HG03442 (cell line): ENCODE data around the gene TCEAL9.
"Not testable (repeated sequence)": the region's sequence is repeated elsewhere in the genome, so short reads cannot be mapped to it uniquely, and the experiment has no call there.

Experiments
- ATAC-seq: cut with Tn5 transposase; IDR thresholded peaks from one replicate; pipeline ENCODE4 v1.9.1; 2021; ENCODE audit warnings: mild to moderate bottlenecking, moderate library complexity; ENCODE audit not compliant: unreplicated experiment

TCEAL9 gene, protein sequence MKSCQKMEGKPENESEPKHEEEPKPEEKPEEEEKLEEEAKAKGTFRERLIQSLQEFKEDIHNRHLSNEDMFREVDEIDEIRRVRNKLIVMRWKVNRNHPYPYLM

DNA sequence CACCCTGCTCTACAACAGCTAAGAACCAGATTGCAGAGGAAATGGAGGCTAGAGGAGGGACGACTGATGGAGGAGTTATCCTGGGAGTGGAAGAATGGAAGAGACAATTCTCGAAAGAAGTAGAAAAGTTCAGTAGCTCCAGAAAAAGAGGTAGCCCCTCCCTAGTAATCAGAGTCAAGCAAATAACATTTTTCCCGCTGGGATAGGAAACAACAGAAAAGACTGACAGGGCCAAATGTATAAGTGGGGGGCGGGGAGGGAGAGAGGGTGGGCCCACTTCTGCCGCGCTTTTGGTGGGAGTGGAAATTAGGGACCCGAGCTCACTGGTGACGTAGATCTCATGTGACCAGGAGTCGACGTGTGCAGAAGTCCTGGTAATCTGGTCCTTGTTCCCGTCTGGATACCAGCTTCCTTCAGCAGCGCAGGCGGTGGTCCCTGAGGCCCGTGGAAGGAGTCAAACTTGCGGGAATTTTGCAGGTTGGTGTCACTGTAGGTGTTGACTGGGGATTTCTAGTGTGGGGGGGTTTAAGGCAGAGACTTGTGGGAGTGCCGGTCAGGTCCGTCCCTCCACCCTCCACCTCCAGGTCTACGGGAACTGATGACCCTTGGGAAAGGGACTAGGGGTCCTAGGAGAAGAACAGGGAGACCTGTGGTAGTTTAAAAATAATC is at the start of gene TCEAL9:
Gene TCEAL9 (plus strand): TSS at position 377 of the 669 bp plus-strand sequence. CDS start 1,179 bp downstream, outside the sequence.
- no peak for ATAC-seq

DNA sequence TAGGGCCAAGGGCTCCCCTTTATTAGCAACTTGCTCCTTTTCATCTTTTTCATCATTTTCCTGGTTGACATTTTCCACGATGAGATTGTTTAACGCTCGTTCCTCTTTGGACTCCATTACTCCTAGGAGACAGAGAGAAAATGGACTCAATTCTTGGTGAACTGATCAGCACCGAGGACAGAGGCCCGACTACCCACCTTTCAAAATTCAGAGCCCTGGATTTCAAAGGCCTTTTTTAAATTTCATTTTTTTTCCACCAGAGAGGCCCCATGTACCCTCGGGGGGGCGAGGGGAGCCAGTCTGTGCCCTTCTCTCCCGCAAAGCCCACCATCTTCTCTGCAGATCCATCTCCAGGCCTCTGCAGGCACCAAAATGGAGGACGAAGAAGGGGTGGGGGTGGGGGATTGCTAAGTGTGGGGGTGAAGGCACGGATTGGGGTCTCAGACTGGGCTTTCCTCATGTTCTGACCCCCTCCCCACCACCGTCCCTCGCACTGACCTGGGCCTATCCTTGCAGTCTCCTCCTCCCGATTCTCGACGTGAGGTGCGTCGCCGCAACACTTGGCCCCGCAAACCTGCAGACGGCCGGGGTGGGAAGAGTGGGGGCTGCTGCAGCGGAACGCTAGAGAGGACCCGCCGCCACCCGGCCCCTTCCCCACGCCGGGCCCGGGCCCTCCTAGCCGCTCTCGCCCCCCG is 46.3 kb upstream of the TCEAL9 start:
- ATAC-seq: no peak

DNA sequence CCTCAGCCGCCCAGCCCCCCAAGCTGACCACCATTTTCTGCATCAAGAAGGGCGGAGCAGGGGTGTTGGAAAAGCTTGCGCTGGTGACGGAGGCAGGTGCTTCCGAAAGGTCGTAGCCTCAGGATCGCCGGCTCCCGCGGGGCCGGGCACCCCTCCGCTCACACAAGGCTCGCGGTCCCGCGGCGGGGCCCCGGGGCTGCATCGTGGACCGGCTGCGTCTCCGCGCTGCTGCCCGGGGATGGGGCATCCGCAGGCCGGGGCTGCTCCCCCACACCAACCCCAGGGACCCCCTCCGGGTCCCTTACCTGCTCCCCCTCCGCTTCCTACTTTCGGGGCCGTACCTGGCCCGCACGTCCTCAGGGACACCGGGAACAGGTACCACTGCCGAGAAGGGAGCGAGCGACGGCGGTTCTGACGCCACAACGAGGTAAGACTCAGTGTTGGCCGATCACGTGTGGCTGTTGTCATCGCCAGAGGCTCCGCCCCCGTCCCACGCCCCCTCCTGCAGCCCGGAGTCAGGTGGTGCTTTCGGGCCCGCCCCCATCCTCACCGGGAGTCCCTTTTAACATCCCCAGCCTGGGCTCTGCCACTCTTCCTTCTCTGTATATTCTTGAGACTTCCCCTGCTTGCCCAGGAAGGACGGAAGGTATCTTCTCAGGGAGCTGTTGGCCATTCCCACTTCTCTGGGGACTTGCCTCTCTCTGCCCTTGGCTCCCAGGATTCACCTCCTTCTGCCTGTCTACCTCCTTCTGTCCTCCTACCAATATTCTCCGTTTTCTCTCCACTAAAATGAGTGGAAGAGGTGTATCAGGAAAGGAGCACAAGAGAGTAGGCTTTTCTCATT is 45.5 kb upstream of the TCEAL9 start, which contains the start of gene BEX2:
Gene BEX2 (minus strand): TSS at position 436 of the 844 bp plus-strand sequence. CDS start 1,014 bp downstream, outside the sequence.
- ATAC-seq: peak; percentile 99

DNA sequence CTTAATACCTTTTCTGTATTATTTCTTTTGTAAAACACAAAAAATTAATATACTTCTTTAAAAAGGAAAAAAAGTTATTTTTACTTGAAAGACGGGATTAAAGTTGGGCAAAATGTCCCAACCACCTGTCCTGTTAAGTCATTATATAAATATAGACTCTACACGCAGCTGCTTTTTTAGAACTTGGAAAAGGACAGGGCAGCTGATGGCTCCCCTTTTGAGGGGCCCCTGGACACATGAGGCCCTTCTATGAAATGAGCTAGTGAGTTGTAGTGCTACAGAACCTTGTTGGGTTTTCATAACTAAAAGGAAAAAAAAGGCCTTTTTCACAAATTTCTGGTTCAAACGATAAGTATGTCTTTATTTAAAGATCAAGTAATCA is 44.9 kb upstream of the TCEAL9 start:
- ATAC-seq: no peak

DNA sequence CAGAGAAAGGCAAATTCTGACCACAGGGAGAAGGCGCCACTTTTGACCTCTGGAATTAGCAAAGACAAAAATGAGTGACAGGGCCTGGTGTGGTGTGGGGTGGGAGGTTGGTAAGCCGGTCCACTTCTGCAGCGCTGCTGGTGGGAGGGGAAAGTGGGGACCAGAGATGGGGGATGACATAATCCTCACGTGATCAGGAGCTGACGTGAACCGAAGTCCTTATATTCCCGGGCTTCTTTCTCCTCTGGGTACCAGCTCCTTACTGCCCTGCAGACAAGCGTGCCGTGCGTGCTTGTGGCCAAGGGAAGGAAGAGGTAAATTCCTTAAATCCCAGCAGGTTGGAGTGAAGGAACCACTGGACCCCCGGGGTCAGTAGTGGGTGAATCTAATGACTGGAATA is 26.3 kb upstream of the TCEAL9 start, which contains the start of gene TCEAL7:
Gene TCEAL7 (plus strand): TSS at position 249 of the 400 bp plus-strand sequence. CDS start 1,165 bp downstream, outside the sequence.
- no peak for ATAC-seq

GRCh38 chrX:103330681-103331288 is 25.5 kb upstream of the TCEAL9 start:
- no peak for ATAC-seq

GRCh38 chrX:103338663-103339062 is 17.6 kb upstream of the TCEAL9 start:
- no peak for ATAC-seq

DNA sequence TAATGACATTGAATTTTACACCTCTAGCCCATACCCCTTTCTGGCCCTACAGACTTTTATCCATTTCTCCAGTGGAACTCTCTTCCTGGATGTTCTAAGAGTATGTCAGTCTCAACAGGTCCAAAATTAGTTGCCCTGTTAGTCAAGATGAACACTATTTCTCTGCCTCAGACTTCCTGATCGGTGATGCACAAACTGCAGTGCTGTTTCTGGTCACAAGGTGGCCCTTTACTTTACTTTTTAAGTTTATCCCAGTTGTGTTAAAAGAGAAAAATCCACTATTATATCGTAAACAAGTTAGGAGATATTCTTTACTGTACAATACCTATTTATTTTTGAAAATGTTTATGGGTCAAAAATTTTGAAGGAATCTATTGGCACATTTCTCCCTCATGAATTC is 13.2 kb upstream of the TCEAL9 start:
- ATAC-seq: no peak

DNA sequence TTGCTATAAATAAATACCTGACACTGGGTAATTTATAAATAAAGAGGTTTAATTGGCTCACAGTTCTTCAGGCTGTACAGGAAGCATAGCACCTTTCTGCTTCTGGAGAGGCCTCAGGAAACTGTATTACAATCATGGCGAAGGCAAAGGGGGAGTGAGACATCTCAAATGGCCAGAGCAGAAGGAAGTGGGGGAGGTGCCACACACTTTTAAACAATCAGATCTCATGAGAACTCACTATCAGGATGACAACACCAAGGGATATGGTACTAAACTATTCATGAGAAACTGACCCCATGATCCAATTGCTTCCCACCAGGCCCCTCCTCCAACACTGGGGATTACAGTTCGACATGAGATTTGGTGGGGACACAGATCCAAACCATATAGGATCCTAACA is 11.7 kb upstream of the TCEAL9 start:
- no peak for ATAC-seq

DNA sequence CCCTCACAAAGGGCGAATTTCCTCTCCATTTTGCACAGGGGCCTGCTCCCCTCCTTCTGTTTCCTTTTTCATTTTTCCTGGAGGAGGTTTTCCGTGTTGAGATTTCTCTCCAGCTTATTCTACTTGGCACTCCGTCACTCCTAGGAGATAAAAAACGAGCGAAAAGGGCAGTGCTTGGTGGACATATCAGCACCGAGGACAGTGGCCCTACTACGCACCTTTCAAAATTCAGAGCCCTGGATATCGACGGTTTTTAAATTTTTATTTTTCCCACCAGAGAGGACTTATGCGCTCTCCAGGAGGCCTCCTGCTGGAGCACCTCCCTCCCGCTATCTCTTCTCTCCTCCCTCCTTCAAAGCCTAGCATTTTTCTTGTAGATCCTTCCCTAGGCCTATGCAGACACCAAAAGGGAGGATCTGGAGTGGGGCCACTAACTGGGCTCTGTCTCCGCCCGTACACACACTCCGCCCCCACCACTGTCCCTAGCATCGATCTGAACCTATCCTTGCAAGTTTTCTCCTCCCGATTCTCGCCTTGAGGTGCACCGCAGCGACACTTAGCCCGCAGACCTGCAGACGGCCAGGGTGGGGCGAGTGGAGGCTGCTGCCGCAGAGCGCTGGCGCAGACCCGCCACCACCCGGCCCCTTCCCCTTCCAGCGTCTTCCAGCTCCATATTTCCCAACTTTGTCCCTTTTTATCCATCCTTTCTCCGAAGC is 8.5 kb upstream of the TCEAL9 start:
- no peak for ATAC-seq

GRCh38 chrX:103356858-103357257 is 552 bp downstream of the TCEAL9 start:
- no peak for ATAC-seq

GRCh38 chrX:103357871-103358270 is 1.6 kb downstream of the TCEAL9 start:
- ATAC-seq: no peak

GRCh38 chrX:103359605-103360004 is 3.3 kb downstream of the TCEAL9 start:
- not testable (repeated sequence) for ATAC-seq

GRCh38 chrX:103360092-103360491 is 3.8 kb downstream of the TCEAL9 start:
- no peak for ATAC-seq

- ATAC-seq: no peak
Observed at GRCh38 chrX:103360916-103361315, 4.6 kb downstream of the TCEAL9 start.

- no peak for ATAC-seq
Observed at GRCh38 chrX:103361798-103362197, 5.5 kb downstream of the TCEAL9 start.

DNA sequence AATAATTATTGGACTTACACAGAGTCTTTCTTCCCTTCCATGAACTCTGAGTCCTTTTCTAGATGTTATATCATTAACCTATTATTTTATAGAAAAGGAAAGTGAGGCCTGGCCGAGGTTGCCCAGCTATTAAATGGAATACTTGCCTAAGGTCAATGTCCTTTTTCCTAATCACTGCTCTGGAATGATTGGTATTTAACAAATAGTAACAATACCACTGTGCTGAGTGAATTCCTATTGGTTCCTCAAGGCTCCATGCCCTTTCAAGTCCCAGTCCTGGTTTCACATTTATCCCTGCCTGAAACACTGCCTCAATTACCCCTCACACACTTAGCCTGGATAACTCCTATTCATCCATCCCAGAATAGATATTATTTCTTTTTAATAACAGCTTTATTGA is 6.2 kb downstream of the TCEAL9 start:
- no peak for ATAC-seq

DNA sequence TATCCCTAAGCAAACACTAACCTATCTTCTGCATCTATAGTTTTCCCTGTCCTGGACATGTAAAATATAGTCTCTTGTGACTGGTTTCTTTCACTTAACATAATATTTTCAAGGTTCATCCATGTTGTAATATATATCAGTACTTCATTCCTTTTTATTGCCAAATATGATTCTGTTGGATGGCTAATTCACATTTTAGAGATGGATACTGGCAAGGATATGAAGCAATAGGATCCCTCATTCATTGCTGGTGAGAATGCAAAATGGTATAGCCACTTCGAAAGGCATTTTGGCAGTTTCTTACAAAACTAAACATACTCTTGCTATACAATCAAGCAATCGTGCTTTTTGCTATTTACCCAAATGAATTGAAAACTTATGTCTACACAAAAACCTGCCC is 6.7 kb downstream of the TCEAL9 start:
- no peak for ATAC-seq

DNA sequence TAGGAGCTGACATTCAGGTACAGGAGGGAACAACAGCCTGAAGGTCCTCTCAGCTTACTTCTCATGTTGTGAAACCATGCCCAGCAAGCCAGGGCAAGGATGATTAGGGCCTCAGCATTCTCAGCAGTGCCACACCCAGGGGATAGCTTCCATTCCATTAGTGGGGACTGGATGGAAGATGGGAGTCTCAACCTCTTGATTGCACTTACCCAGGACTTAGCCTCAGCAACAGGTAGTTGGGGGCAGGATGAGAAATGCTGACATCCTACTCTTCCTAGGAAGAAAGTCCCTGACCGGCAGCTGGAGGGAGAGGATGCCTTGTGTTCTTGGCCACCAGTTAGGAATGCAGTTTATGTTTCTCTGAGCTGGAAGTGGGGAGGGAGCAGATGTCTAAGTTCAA is 11.2 kb downstream of the TCEAL9 start:
- no peak for ATAC-seq

GRCh38 chrX:103369479-103369878 is 13.2 kb downstream of the TCEAL9 start:
- ATAC-seq: no peak
